ENCODE data around the gene TWNK. TPM values are rescaled to one million over a fixed set of nuclear protein-coding genes. Genes with fewer than 3 reads are reported as not detected.

Gene TWNK
- total RNA-seq, 3 donors from 2014 or later (not counting 1 experiment from before 2014, with no cell fraction given) = 2.2 to 3.6 (median 3.3) TPM

GRCh38 chr10:101022967-101023705 is 35.8 kb downstream of the TWNK start:
- 98% methylated on average over 14 of the region's 15 CpGs for WGBS (ENCODE audit: insufficient coverage)
- Histone ChIP-seq H3K36me3 (ENCODE audit: control insufficient read depth, insufficient read depth, low read length) (no peaks in the 10 kb centered on the region), H3K9me3 (ENCODE audit: control insufficient read depth, insufficient read depth, low read length) (no peaks in the 10 kb centered on the region), H3K4me1 (ENCODE audit: control insufficient read depth, insufficient read depth, low read length) (peaks cover 11% of the 10 kb centered on the region), H3K27me3 (ENCODE audit: control insufficient read depth, insufficient read depth, low read length) (peaks cover 4% of the 10 kb centered on the region), H3K4me3 (ENCODE audit: low read length) (no peak overlapping the region), H3K27ac (ENCODE audit: low read length) (no peak overlapping the region)
- Mint-ChIP-seq H3K9me3 (no peaks in the 10 kb centered on the region), H3K27ac (no peak overlapping the region), H3K27me3 (ENCODE audit: low read depth in 2 of 2) (peaks cover 8 to 13% of the 10 kb centered on the region in 2 donors), H3K36me3 (no peaks in the 10 kb centered on the region), H3K4me1 (peaks cover 0 to 12% of the 10 kb centered on the region in 2 donors), H3K4me3 (no peak overlapping the region)
- ATAC-seq (no peak), DNase-seq (no peak)
- intact Hi-C loops (cut with micrococcal nuclease) = no loop called here
- TF ChIP-seq CTCF (IDR thresholded peaks at IDR 0.05) = no peak

GRCh38 chr10:101027106-101027720 is 39.9 kb downstream of the TWNK start:
- WGBS (ENCODE audit: insufficient coverage) = 87% methylated on average over 9 of the region's 10 CpGs
- H3K9me3 ChIP-seq (ENCODE audit: control insufficient read depth, insufficient read depth, low read length) = no peaks in the 10 kb centered on the region
- Mint-ChIP-seq H3K27me3 (ENCODE audit: low read depth in 2 of 2) (peaks cover 0 to 7% of the 10 kb centered on the region in 2 donors), H3K4me3 (no peak overlapping the region), H3K27ac (no peak overlapping the region), H3K9me3 (no peaks in the 10 kb centered on the region), H3K4me1 (peaks cover 12 to 14% of the 10 kb centered on the region in 2 donors), H3K36me3 (no peaks in the 10 kb centered on the region)
- no peak for TF ChIP-seq CTCF (IDR thresholded peaks at IDR 0.05)
- H3K27me3 ChIP-seq (ENCODE audit: control insufficient read depth, insufficient read depth, low read length) = no peaks in the 10 kb centered on the region
- DNase-seq = no peak
- ATAC-seq = no peak
- intact Hi-C loops (cut with micrococcal nuclease) = no loop called here
- no peaks in the 10 kb centered on the region for H3K36me3 ChIP-seq (ENCODE audit: control insufficient read depth, insufficient read depth, low read length)
- no peak overlapping the region for H3K4me3 ChIP-seq (ENCODE audit: low read length)
- peaks cover 16% of the 10 kb centered on the region for H3K4me1 ChIP-seq (ENCODE audit: control insufficient read depth, insufficient read depth, low read length)
- H3K27ac ChIP-seq (ENCODE audit: low read length) = no peak overlapping the region

- Mint-ChIP-seq H3K27me3 (ENCODE audit: low read depth in 2 of 2) (peaks cover 0 to 7% of the 10 kb centered on the region in 2 donors), H3K4me3 (no peak overlapping the region), H3K4me1 (peaks cover 26 to 27% of the 10 kb centered on the region in 2 donors), H3K9me3 (no peaks in the 10 kb centered on the region), H3K27ac (no peak overlapping the region), H3K36me3 (no peaks in the 10 kb centered on the region)
- Histone ChIP-seq H3K27ac (ENCODE audit: low read length) (no peak overlapping the region), H3K36me3 (ENCODE audit: control insufficient read depth, insufficient read depth, low read length) (no peaks in the 10 kb centered on the region), H3K27me3 (ENCODE audit: control insufficient read depth, insufficient read depth, low read length) (no peaks in the 10 kb centered on the region), H3K9me3 (ENCODE audit: control insufficient read depth, insufficient read depth, low read length) (no peaks in the 10 kb centered on the region), H3K4me3 (ENCODE audit: low read length) (no peak overlapping the region), H3K4me1 (ENCODE audit: control insufficient read depth, insufficient read depth, low read length) (peaks cover 28% of the 10 kb centered on the region)
- DNase-seq (no peak), ATAC-seq (no peak)
- no peak for TF ChIP-seq CTCF (IDR thresholded peaks at IDR 0.05)
- 86% methylated on average over 4 of the region's 7 CpGs for WGBS (ENCODE audit: insufficient coverage)
- intact Hi-C loops (cut with micrococcal nuclease) = no loop called here
Observed at GRCh38 chr10:101028446-101029337, 41.3 kb downstream of the TWNK start.
